SK-N-SH (cell line): ENCODE data around the gene SESTD1. TPM values are rescaled to one million over a fixed set of nuclear protein-coding genes. Genes with fewer than 3 reads are reported as not detected.
"Not testable (repeated sequence)": the region's sequence is repeated elsewhere in the genome, so short reads cannot be mapped to it uniquely, and the experiment has no call there.

Experiments used
- CTCF ChIA-PET: fragments of 300-600, 350-600 bp; formaldehyde crosslinking; extraction: SDS; loops from one replicate; lab custom pipeline; 2021; lab: Yijun Ruan, JAX
- POLR2A ChIA-PET: fragments of 350-600 bp; sonication (Branson Sonifier 250); formaldehyde crosslinking; extraction: SDS; loops from one replicate; lab custom pipeline; 2020; ENCODE audit warnings: antibody characterized with exemption, inconsistent platforms; lab: Yijun Ruan, JAX
- DNase-seq: peaks from one replicate; pipeline ENCODE4 v3.0.0; 2012
- H2AFZ ChIP-seq: fragments of 200-600 bp; sonication (generic); 2 replicates; pipeline ENCODE4 v1.8.1; 2016; ENCODE audit warnings: antibody characterized with exemption, mild to moderate bottlenecking, low read depth
- H3F3A ChIP-seq: fragments of 200-600 bp; sonication (generic); replicated peaks from 2 replicates; pipeline ENCODE3; 2016; ENCODE audit warnings: antibody characterized with exemption, mild to moderate bottlenecking; ENCODE audit not compliant: insufficient read depth
- H3K27ac ChIP-seq, 2 experiments: fragments of 200-500 bp in 1 of 2; fragments of 200-600 bp in 1 of 2; sonication (Bioruptor generic) in 1 of 2; sonication (generic), shearing (Covaris generic) in 1 of 2; 2 replicates each; pipeline versions ENCODE4 v1.5.1 to v1.6.1; 2014 to 2016; ENCODE audit warnings: low read depth in 2 of 2, inconsistent platforms in 1 of 2, low read length in 1 of 2, mild to moderate bottlenecking in 1 of 2, mixed read lengths in 1 of 2
- H3K27me3 ChIP-seq: fragments of 200-600 bp; sonication (generic), shearing (Covaris generic); 2 replicates; pipeline ENCODE4 v1.6.1; 2016; ENCODE audit warnings: mixed run types; ENCODE audit not compliant: insufficient read depth
- H3K36me3 ChIP-seq, 2 experiments: fragments of 200-500 bp in 1 of 2; fragments of 200-600 bp in 1 of 2; sonication (Bioruptor generic) in 1 of 2; sonication (generic) in 1 of 2; replicated peaks in 1 of 2; 2 replicates each; pipeline versions ENCODE3 to v1.5.1; 2014 to 2016; ENCODE audit warnings: low read length in 1 of 2, mild to moderate bottlenecking in 1 of 2; ENCODE audit not compliant: insufficient read depth in 2 of 2, control insufficient read depth in 1 of 2
- H3K4me1 ChIP-seq, 2 experiments: fragments of 200-500 bp in 1 of 2; fragments of 200-600 bp in 1 of 2; sonication (Bioruptor generic) in 1 of 2; sonication (generic), shearing (Covaris generic) in 1 of 2; 2 replicates each; pipeline versions ENCODE4 v1.5.1 to v1.6.1; 2014 to 2016; ENCODE audit warnings: low read depth in 1 of 2, low read length in 1 of 2, mixed run types in 1 of 2; ENCODE audit not compliant: insufficient read depth in 2 of 2, control insufficient read depth in 1 of 2
- H3K4me2 ChIP-seq: fragments of 200-600 bp; sonication (generic), shearing (Covaris generic); 2 replicates; pipeline ENCODE4 v1.6.1; 2017; ENCODE audit warnings: mixed run types
- H3K4me3 ChIP-seq, 2 experiments: fragments of 200-500 bp in 1 of 2; fragments of 200-600 bp in 1 of 2; sonication (Bioruptor generic) in 1 of 2; sonication (generic), shearing (Covaris generic) in 1 of 2; 2 replicates each; pipeline versions ENCODE4 v1.5.1 to v1.8.1; 2014 to 2016; ENCODE audit warnings: low read depth in 2 of 2, inconsistent platforms in 1 of 2, low read length in 1 of 2, mild to moderate bottlenecking in 1 of 2, mixed read lengths in 1 of 2, moderate library complexity in 1 of 2
- H3K79me2 ChIP-seq: fragments of 200-600 bp; sonication (generic); 2 replicates; pipeline ENCODE4 v1.8.1; 2017; ENCODE audit warnings: mild to moderate bottlenecking; ENCODE audit not compliant: insufficient read depth
- H3K9ac ChIP-seq: fragments of 200-600 bp; sonication (generic); 2 replicates; pipeline ENCODE4 v1.6.1; 2017; ENCODE audit warnings: mixed run types
- H3K9me2 ChIP-seq: fragments of 200-600 bp; sonication (generic); 2 replicates; pipeline ENCODE4 v1.6.1; 2017; ENCODE audit warnings: mixed run types
- H3K9me3 ChIP-seq: fragments of 200-600 bp; sonication (generic); 2 replicates; pipeline ENCODE4 v1.6.1; 2017; ENCODE audit warnings: mixed run types, mild to moderate bottlenecking, moderate library complexity
- H4K20me1 ChIP-seq: fragments of 200-600 bp; sonication (generic); 2 replicates; pipeline ENCODE4 v1.6.1; 2017; ENCODE audit warnings: mild to moderate bottlenecking, mixed run types; ENCODE audit not compliant: insufficient read depth
- CHD2 ChIP-seq: fragments of 150-350 bp; IDR thresholded peaks from 2 replicates; pipeline ENCODE4 v1.6.1; 2018; ENCODE audit warnings: low read length; ENCODE audit not compliant: partially characterized antibody
- FOSL2 ChIP-seq: IDR thresholded peaks from 2 replicates; pipeline ENCODE4 v1.4.0; 2012; ENCODE audit warnings: low read depth, mild to moderate bottlenecking, moderate library complexity, borderline replicate concordance
- FOXJ3 ChIP-seq: sonication (generic); formaldehyde crosslinking; IDR thresholded peaks from 2 replicates; pipeline ENCODE4 v1.5.1; 2020; ENCODE audit warnings: mild to moderate bottlenecking, missing genetic modification reagents
- GATA2 ChIP-seq: sonication (generic); formaldehyde crosslinking; IDR thresholded peaks from 2 replicates; pipeline ENCODE4 v1.5.0; 2020; ENCODE audit warnings: mild to moderate bottlenecking, missing genetic modification reagents
- SIN3A ChIP-seq: IDR thresholded peaks from 2 replicates; pipeline ENCODE4 v1.6.1; 2012; ENCODE audit warnings: low read depth, mild to moderate bottlenecking, low read length, moderate library complexity, borderline replicate concordance
- SMC3 ChIP-seq: IDR thresholded peaks from 2 replicates; pipeline ENCODE4 v1.6.1; 2012; ENCODE audit warnings: low read depth, low read length, improper control_type of control experiment
- TCF12 ChIP-seq: IDR thresholded peaks from 2 replicates; pipeline ENCODE4 v1.4.0; 2012
- WGBS: methylation state at CpG from one replicate; pipeline ENCODE4 v1.1.6; 2017; ENCODE audit warnings: low lambda C conversion rate; 5-methylcytosine and 5-hydroxymethylcytosine counted together
- polyA plus RNA-seq, 3 experiments: library from polyadenylated mRNA; depleted of rRNA; stranded (reverse); fragments of >200 nt; gene quantifications; 2 replicates each; pipeline ENCODE4 v1.2.3, GENCODE V29; 2012
- TF ChIP-seq, protein P1 (sequence below): IDR thresholded peaks from 2 replicates; pipeline ENCODE4 v1.4.0; 2012; ENCODE audit warnings: low read depth, borderline replicate concordance
- TF ChIP-seq, protein P2 (sequence below): IDR thresholded peaks from 2 replicates; pipeline ENCODE4 v1.4.0; 2012; ENCODE audit warnings: low read depth

The SESTD1 gene
- polyA plus RNA-seq, 1 of the 3 experiments (the other 2 are of a cell fraction) = 4.6 TPM

DNA sequence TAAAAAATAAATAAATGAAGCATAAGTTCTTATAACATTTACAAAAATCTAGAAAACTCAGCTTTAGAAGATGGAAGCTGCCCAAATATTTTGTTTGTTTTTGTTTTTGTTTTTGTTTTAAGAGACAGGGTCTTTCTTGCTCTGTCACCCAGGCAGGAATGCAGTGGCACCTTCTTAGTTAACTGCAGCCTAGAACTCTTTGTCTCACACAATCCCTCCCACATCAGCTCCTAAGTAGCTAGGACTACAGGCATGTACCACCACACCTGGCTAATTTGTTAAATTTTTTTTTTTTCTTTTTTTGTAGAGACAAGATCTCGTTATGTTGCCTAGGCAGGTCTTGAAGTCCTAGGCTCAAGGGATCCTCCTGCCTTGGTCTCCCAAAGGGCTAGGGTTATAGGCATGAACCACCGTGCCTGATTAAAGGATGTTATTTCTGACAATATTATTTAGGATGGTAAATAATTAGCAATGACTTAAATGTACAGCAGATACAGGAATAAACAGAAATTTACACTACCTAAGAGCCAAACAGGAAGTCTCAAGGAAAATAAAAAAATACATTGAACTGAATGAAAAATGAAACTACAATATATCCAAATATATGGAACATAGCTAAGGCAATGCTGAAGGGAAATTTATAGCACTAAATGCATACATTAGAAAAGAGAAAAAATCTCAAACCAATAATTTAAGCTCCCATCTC is 17.2 kb downstream of the SESTD1 start (continued):
- no peak for TF ChIP-seq FOSL2
- TF ChIP-seq TCF12 = no peak
- no peak for TF ChIP-seq SMC3

DNA sequence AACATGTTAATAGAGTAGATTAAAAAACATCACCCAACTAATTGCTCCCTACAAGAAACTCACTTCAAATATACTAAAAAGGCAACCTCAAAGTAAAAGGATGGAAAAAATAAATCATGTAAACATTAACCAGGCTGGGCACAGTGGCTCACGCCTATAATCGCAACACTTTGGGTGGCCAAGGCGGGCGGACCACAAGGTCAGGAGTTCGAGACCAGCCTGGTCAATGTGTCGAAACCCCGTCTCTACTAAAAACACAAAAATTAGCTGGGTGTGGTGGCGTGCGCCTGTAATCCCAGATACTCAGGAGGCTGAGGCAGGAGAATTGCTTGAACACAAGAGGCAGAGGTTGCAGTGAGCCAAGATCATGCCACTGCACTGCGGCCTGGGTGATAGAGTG is 18.8 kb downstream of the SESTD1 start:
- H4K20me1 ChIP-seq, H2AFZ ChIP-seq, H3K27me3 ChIP-seq, H3K9ac ChIP-seq, H3F3A ChIP-seq, H3K4me3 ChIP-seq, DNase-seq, H3K27ac ChIP-seq, H3K9me2 ChIP-seq, H3K36me3 ChIP-seq, POLR2A ChIA-PET, H3K4me2 ChIP-seq, H3K9me3 ChIP-seq, H3K4me1 ChIP-seq: not testable (repeated sequence)
- CTCF ChIA-PET = interaction anchor here (1.4 kb wide), 1 partner anchor 26 kb away, joined by 5 read pairs; no protein-coding TSS in a partner anchor
- WGBS = 95% methylated on average over 10 of the region's 10 CpGs
- H3K79me2 ChIP-seq = peaks cover 95% of the 10 kb centered on the region

DNA sequence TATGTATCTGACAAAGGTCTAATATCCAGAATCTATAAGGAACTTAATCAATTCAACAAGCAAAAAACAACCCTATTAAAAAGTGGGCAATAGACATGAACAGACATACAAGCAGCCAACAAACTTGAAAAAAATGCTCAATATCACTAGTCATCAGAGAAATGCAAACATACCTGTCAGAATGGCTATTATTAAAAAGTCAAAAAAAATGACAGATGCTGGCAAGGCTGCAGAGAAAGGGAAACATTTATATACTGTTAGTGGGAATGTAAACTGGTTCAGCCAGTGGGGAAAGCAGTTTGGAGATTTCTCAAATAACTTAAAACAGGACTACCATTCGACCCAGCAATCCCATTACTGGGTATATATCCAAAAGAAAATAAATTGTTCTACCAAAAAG is 21.6 kb downstream of the SESTD1 start:
- H3K4me1 ChIP-seq = peaks cover 0 to 15% of the 10 kb centered on the region in 2 experiments; a peak in 2 of 4 replicates
- POLR2A ChIA-PET = no interaction called here
- H2AFZ ChIP-seq = no peak overlapping the region
- no peak overlapping the region for H3K4me2 ChIP-seq
- 90% methylated on average over 1 of the region's 1 CpG for WGBS
- no peaks in the 10 kb centered on the region for H3K9me2 ChIP-seq
- H3K27me3 ChIP-seq = no peaks in the 10 kb centered on the region
- H3K27ac ChIP-seq = no peak overlapping the region
- no peak for DNase-seq
- H3K9ac ChIP-seq = no peak overlapping the region
- peaks cover 89% of the 10 kb centered on the region for H3K79me2 ChIP-seq
- H3F3A ChIP-seq = no peaks in the 10 kb centered on the region
- CTCF ChIA-PET = no interaction called here
- H3K9me3 ChIP-seq = no peaks in the 10 kb centered on the region; the same call in 1 of the 2 replicates
- H3K4me3 ChIP-seq = no peak overlapping the region
- H3K36me3 ChIP-seq = no peaks in the 10 kb centered on the region
- no peaks in the 10 kb centered on the region; the same call in 1 of the 2 replicates for H4K20me1 ChIP-seq
- no peak for TF ChIP-seq GATA2 (CRISPR knock-in tag)
- no peak for TF ChIP-seq SIN3A
- no peak for TF ChIP-seq FOXJ3 (CRISPR knock-in tag)
- TF ChIP-seq, protein P1, sequence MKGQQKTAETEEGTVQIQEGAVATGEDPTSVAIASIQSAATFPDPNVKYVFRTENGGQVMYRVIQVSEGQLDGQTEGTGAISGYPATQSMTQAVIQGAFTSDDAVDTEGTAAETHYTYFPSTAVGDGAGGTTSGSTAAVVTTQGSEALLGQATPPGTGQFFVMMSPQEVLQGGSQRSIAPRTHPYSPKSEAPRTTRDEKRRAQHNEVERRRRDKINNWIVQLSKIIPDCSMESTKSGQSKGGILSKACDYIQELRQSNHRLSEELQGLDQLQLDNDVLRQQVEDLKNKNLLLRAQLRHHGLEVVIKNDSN = no peak
- TF ChIP-seq, protein P2, sequence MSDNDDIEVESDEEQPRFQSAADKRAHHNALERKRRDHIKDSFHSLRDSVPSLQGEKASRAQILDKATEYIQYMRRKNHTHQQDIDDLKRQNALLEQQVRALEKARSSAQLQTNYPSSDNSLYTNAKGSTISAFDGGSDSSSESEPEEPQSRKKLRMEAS = no peak
- no peak for TF ChIP-seq CHD2
